ENCODE measurements around the gene ADCY7. TPM values are rescaled to one million over a fixed set of nuclear protein-coding genes. Genes with fewer than 3 reads are reported as not detected.
A peak's percentile ranks its signal among the peaks of the same experiment; 100 is the strongest.

Gene ADCY7
- total and polyA plus RNA-seq, 2 donors from 2014 or later = 0.86 to 40.5 TPM

DNA sequence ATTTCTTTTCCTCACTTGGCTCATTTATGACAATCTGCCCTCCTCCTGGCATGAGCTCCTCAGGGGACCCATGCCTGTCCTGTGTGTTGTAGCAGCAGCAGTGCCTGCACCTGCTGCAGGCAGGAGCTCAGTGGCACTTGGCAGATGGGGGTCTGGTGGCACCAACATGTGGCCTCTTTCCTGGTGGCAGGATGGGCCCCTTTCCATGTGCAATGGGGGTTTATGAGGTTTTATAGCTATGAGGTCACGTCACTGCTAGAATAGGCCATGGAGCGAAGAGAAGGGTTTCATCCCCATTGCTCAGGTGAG is 7.0 kb downstream of the ADCY7 start:
- H3K27me3 ChIP-seq (ENCODE audit: control insufficient read depth, insufficient read depth, low read length) = no peaks in the 10 kb centered on the region
- intact Hi-C loops (cut with DNase I) = no loop called here
- no peaks in the 10 kb centered on the region for H3K36me3 ChIP-seq (ENCODE audit: control insufficient read depth in 2 of 3, insufficient read depth in 3 of 3, low read length in 3 of 3)
- FAIRE-seq (no peak), DNase-seq (no peak)
- no peak overlapping the region for H3K4me3 ChIP-seq (ENCODE audit: low read length in 3 of 3)
- peaks cover 0 to 2% (median 0%) of the 10 kb centered on the region in 3 donors for H3K4me1 ChIP-seq (ENCODE audit: control insufficient read depth in 2 of 3, insufficient read depth in 2 of 3, low read depth in 1 of 3, low read length in 3 of 3)
- H3K9me3 ChIP-seq (ENCODE audit: control insufficient read depth in 2 of 3, insufficient read depth in 1 of 3, low read length in 3 of 3) = no peaks in the 10 kb centered on the region
- TF ChIP-seq, protein P1, sequence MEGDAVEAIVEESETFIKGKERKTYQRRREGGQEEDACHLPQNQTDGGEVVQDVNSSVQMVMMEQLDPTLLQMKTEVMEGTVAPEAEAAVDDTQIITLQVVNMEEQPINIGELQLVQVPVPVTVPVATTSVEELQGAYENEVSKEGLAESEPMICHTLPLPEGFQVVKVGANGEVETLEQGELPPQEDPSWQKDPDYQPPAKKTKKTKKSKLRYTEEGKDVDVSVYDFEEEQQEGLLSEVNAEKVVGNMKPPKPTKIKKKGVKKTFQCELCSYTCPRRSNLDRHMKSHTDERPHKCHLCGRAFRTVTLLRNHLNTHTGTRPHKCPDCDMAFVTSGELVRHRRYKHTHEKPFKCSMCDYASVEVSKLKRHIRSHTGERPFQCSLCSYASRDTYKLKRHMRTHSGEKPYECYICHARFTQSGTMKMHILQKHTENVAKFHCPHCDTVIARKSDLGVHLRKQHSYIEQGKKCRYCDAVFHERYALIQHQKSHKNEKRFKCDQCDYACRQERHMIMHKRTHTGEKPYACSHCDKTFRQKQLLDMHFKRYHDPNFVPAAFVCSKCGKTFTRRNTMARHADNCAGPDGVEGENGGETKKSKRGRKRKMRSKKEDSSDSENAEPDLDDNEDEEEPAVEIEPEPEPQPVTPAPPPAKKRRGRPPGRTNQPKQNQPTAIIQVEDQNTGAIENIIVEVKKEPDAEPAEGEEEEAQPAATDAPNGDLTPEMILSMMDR (IDR thresholded peaks at IDR 0.05; ENCODE audit: borderline replicate concordance, extremely low read depth, insufficient read depth) = no peak
- no peak overlapping the region for H3K27ac ChIP-seq (ENCODE audit: low read depth in 2 of 2, low read length in 2 of 2)
- no peak overlapping the region for H3K9ac ChIP-seq (ENCODE audit: low read length in 3 of 3)

DNA sequence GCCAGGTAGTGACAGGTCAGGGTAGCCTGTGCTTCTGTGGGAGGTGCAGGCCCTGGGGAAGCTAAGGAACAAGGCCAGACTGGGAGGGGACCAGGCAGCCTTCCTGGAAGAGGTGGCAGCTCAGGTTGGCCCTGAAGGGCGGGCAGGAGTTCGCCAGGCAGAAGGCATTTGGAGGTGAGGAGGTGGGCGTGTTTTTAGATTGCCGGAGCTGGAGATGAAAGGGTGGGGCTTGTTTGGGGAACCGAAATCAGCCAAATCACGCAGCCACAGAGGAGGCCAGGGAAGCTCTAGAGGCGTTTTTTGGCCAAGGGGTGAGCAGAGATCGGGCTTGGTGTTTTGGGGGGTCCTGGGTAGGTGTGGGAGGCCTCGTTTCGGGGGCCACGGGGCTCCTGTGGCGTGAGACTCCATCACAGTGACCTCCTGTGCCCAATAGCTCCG is 7.6 kb downstream of the ADCY7 start:
- H3K4me3 ChIP-seq (ENCODE audit: low read length in 3 of 3) = no peak overlapping the region
- H3K27me3 ChIP-seq (ENCODE audit: control insufficient read depth, insufficient read depth, low read length) = no peaks in the 10 kb centered on the region
- TF ChIP-seq, protein P1 (IDR thresholded peaks at IDR 0.05; ENCODE audit: borderline replicate concordance, extremely low read depth, insufficient read depth) = no peak
- H3K9ac ChIP-seq (ENCODE audit: low read length in 3 of 3) = no peak overlapping the region
- DNase-seq = peak in 1 of 5 donors; percentile 67
- H3K27ac ChIP-seq (ENCODE audit: low read depth in 2 of 2, low read length in 2 of 2) = no peak overlapping the region
- H3K4me1 ChIP-seq (ENCODE audit: control insufficient read depth in 2 of 3, insufficient read depth in 2 of 3, low read depth in 1 of 3, low read length in 3 of 3) = peaks cover 0 to 2% (median 0%) of the 10 kb centered on the region in 3 donors
- H3K36me3 ChIP-seq (ENCODE audit: control insufficient read depth in 2 of 3, insufficient read depth in 3 of 3, low read length in 3 of 3) = no peaks in the 10 kb centered on the region
- no peak for FAIRE-seq
- H3K9me3 ChIP-seq (ENCODE audit: control insufficient read depth in 2 of 3, insufficient read depth in 1 of 3, low read length in 3 of 3) = no peaks in the 10 kb centered on the region
- intact Hi-C loops (cut with DNase I) = no loop called here

DNA sequence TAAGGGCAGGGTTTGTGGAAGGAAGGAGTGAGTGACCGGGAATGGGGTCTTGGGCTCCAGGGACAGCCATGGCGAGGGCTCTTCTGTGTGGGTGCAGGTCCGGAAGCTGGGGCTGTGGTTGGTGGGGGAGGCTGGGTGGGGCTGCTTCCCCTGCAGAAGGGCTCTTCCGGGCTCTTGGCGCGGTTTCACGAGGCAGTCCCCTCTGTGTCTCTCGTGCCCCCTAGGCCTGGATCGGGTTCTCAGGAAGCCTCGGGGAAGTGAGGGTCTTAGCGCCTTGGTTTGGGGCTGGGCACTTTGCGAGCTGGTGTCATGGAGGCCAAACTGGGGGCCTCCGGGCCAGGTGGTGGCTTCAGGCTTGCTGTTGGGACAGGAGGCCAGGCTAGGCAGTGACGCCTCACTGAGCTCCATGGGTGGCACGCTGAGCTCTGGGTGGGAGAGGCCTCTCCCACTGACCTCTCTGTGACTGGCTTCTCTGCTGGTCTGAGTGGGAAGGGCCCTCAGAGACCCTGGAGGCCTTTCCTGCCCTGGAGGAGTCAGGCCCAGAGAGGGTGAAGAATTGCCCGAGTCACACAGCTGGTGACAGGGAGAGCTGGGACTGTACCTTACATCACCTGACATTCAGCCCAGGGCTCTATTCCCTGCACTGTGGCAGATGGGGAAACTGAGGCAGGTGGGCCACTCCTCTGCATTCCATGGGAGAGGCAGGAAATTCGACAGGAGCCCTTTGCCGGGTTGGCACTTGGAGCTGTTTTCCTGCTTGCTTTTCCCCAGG is 8.2 kb downstream of the ADCY7 start:
- H3K9me3 ChIP-seq (ENCODE audit: control insufficient read depth in 2 of 3, insufficient read depth in 1 of 3, low read length in 3 of 3) = no peaks in the 10 kb centered on the region
- H3K4me3 ChIP-seq (ENCODE audit: low read length in 3 of 3) = no peak overlapping the region
- TF ChIP-seq, protein P1 (IDR thresholded peaks at IDR 0.05; ENCODE audit: borderline replicate concordance, extremely low read depth, insufficient read depth) = no peak
- H3K27me3 ChIP-seq (ENCODE audit: control insufficient read depth, insufficient read depth, low read length) = no peaks in the 10 kb centered on the region
- peaks cover 0 to 2% (median 0%) of the 10 kb centered on the region in 3 donors for H3K4me1 ChIP-seq (ENCODE audit: control insufficient read depth in 2 of 3, insufficient read depth in 2 of 3, low read depth in 1 of 3, low read length in 3 of 3)
- FAIRE-seq (no peak), DNase-seq (peak in 1 of 5 donors; percentile 73)
- H3K27ac ChIP-seq (ENCODE audit: low read depth in 2 of 2, low read length in 2 of 2) = no peak overlapping the region
- no peak overlapping the region for H3K9ac ChIP-seq (ENCODE audit: low read length in 3 of 3)
- intact Hi-C loops (cut with DNase I) = no loop called here
- no peaks in the 10 kb centered on the region for H3K36me3 ChIP-seq (ENCODE audit: control insufficient read depth in 2 of 3, insufficient read depth in 3 of 3, low read length in 3 of 3)

DNA sequence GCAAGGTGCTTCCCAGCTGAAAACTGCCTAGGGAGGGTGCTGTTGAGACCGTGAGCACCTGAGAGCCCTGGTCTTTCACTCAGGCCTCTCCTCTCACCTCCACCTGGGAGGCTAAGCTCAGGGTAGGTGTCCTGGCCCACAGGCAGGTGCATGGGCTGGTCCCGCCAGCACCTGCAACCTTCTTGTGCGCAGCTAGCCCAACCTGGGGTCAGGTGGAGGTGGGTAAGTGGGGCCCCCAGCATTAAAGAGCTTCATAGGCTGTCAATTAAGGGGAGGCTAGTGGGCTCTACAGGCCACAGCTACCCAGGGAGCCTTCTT is 8.7 kb downstream of the ADCY7 start:
- no peaks in the 10 kb centered on the region for H3K36me3 ChIP-seq (ENCODE audit: control insufficient read depth in 2 of 3, insufficient read depth in 3 of 3, low read length in 3 of 3)
- TF ChIP-seq, protein P1 (IDR thresholded peaks at IDR 0.05; ENCODE audit: borderline replicate concordance, extremely low read depth, insufficient read depth) = no peak
- H3K27me3 ChIP-seq (ENCODE audit: control insufficient read depth, insufficient read depth, low read length) = no peaks in the 10 kb centered on the region
- H3K9ac ChIP-seq (ENCODE audit: low read length in 3 of 3) = no peak overlapping the region
- H3K4me3 ChIP-seq (ENCODE audit: low read length in 3 of 3) = no peak overlapping the region
- H3K9me3 ChIP-seq (ENCODE audit: control insufficient read depth in 2 of 3, insufficient read depth in 1 of 3, low read length in 3 of 3) = no peaks in the 10 kb centered on the region
- DNase-seq (peak in 1 of 5 donors; percentile 23), FAIRE-seq (no peak)
- intact Hi-C loops (cut with DNase I) = no loop called here
- H3K27ac ChIP-seq (ENCODE audit: low read depth in 2 of 2, low read length in 2 of 2) = no peak overlapping the region
- H3K4me1 ChIP-seq (ENCODE audit: control insufficient read depth in 2 of 3, insufficient read depth in 2 of 3, low read depth in 1 of 3, low read length in 3 of 3) = peaks cover 0 to 2% (median 0%) of the 10 kb centered on the region in 3 donors

Data from kidney (tissue), 14 donors.